Mammary epithelial cell (primary cell): ENCODE measurements around the gene IDH3B.

ENCODE experiments used
- CTCF ChIP-seq, 2 donors: IDR thresholded peaks in 1 of 2; conservative IDR thresholded peaks in 1 of 2; 2 replicates each; pipeline ENCODE4 v1.5.1; 2011 to 2012; ENCODE audit warnings: inconsistent platforms in 2 of 2, low read length in 2 of 2, mild to moderate bottlenecking in 2 of 2, control low read depth in 1 of 2, low read depth in 1 of 2; ENCODE audit not compliant: insufficient read depth in 1 of 2; ENCODE audit errors: extremely low read depth in 1 of 2
- EZH2 ChIP-seq: IDR thresholded peaks from 2 replicates; pipeline ENCODE4 v1.6.1; 2012; ENCODE audit warnings: low read length, inconsistent platforms, borderline replicate concordance

GRCh38 chr20:2707353-2708072 lies 43.5 kb upstream of the IDH3B start:
- TF ChIP-seq CTCF (conservative IDR thresholded peaks at IDR 0.05 in 1 of 2, IDR thresholded peaks at IDR 0.05 in 1 of 2; ENCODE audit: extremely low read depth in 1 of 2, insufficient read depth in 1 of 2, low read depth in 1 of 2, low read length in 2 of 2) (no peak), EZH2 (no peak)
